Heart right ventricle (tissue), 16 donors: ENCODE measurements around the gene MTMR10. TPM values are rescaled to one million over a fixed set of nuclear protein-coding genes. Genes with fewer than 3 reads are reported as not detected.

ENCODE experiments used
- ATAC-seq, 8 donors: fragments of 200-7000 bp; cut with Tn5 transposase; one replicate each; pipeline ENCODE4 v1.9.1; 2020; ENCODE audit warnings: mild to moderate bottlenecking in 8 of 8, moderate library complexity in 8 of 8, moderate number of reproducible peaks in 1 of 8
- DNase-seq, 2 donors: peaks; one replicate each; pipeline ENCODE4 v3.0.0-alpha.2; 2020
- H3K27ac ChIP-seq, 10 donors: fragments of 200-600 bp; sonication (generic) in 2 of 10; one replicate each; pipeline versions ENCODE4 v1.5.0 to v1.8.0; 2020 to 2022; ENCODE audit warnings: mild to moderate bottlenecking in 3 of 10
- H3K27me3 ChIP-seq, 7 donors: fragments of 200-600 bp; one replicate each; pipeline ENCODE4 v1.8.0; 2021 to 2022; ENCODE audit warnings: mild to moderate bottlenecking in 2 of 7
- H3K36me3 ChIP-seq, 9 donors: fragments of 200-600 bp; sonication (generic) in 1 of 9; one replicate each; pipeline versions ENCODE4 v1.5.0 to v1.8.0; 2020 to 2022; ENCODE audit warnings: mild to moderate bottlenecking in 2 of 9
- H3K4me1 ChIP-seq, 9 donors: fragments of 200-600 bp; sonication (generic) in 1 of 9; one replicate each; pipeline versions ENCODE4 v1.5.0 to v1.8.0; 2020 to 2022; ENCODE audit warnings: mild to moderate bottlenecking in 4 of 9
- H3K4me3 ChIP-seq, 10 donors: fragments of 200-600 bp; sonication (generic) in 2 of 10; one replicate each; pipeline versions ENCODE4 v1.5.0 to v1.8.0; 2020 to 2022; ENCODE audit warnings: mild to moderate bottlenecking in 7 of 10, moderate library complexity in 2 of 10
- H3K9me3 ChIP-seq, 11 donors: fragments of 200-600 bp in 10 of 11; sonication (generic) in 2 of 11; one replicate each; pipeline versions ENCODE4 v1.5.0 to v1.8.0; 2013 to 2022; ENCODE audit warnings: mild to moderate bottlenecking in 2 of 11, control low read depth in 1 of 11, moderate library complexity in 1 of 11
- WGBS, 2 donors: extraction: QIAGEN DNeasy Blood & Tissue Kit; methylation state at CpG; one replicate each; pipeline ENCODE4 v1.1.7; 2013; ENCODE audit warnings: inconsistent platforms in 1 of 2; 5-methylcytosine and 5-hydroxymethylcytosine counted together
- intact Hi-C, 10 donors: fragments of 100-400 bp; cut with DNase I; formaldehyde crosslinking; loops; one replicate each; pipeline versions ENCODE4 v1.11.1 to v1.14.2; 2022
- polyA plus RNA-seq, 2 donors: library from polyadenylated mRNA; stranded (reverse); fragments of 200-250 nt; gene quantifications; one replicate each; pipeline ENCODE4 v1.2.3, GENCODE V29; 2013
- total RNA-seq, 10 donors: library from RNA; stranded (reverse); fragmentation: NEBNext Ultra II Directional in 3 of 10; extraction: Animal tissue kit (Norgen Biotek cat#: 25700) in 3 of 10; gene quantifications; one replicate each; pipeline versions ENCODE4 v1.2.1 to v1.2.4, GENCODE V29; 2021 to 2023
- TF ChIP-seq, protein P1 (sequence below), 9 donors: fragments of 200-600 bp; sonication (generic) in 2 of 9; IDR thresholded peaks; one replicate each; pipeline versions ENCODE4 v1.5.0 to v1.8.0; 2021 to 2022; ENCODE audit warnings: antibody characterized with exemption in 9 of 9, mild to moderate bottlenecking in 5 of 9, moderate library complexity in 1 of 9
- donor health status: Arrhythmogenic right ventricular cardiomyopathy.
- donor health status: ischemic (EF 13 %, LVEDD 7.1; RV severe dilation, severe dysfunction).
- donor health status: healthy with polysubstance abuse.
- donor health status: DM: no; HTN: yes; CAD: no.
- donor health status: DM: no; HTN: no; CAD: no.
- donor health status: ischemic (EF 25% LVEDD 6.9; RV normal size, moderate dysfunction).
- donor health status: ischemic (EF 25% LVEDD 5.7; RV mildly dilated, moderate dysfunction).
- donor health status: healthy.
- donor health status: DM: yes; HTN: yes; CAD: no.
- donor health status: Ischemic cardiomyopathy.
- donor health status: ischemic (EF 35%, LVEDD 5.7; RV mildly dilated, moderate dysfunction).
- donor health status: nonischemic (EF 11% LVEDD 7.7; RV severe dilation, severe dysfunction).
- donor health status: DM: yes; HTN: yes; CAD: no.
- donor health status: PGD.
- donor health status: ischemic (EF 29% LVEDD 5.4; RV normal size, mild dysfunction).
- donor health status: nonischemic (EF 23%, LVEDD 6.1; RV moderate dilation, normal function).

The MTMR10 gene
- total and polyA plus RNA-seq, 12 donors = 9.4 to 50.1 (median 29.2) TPM

DNA sequence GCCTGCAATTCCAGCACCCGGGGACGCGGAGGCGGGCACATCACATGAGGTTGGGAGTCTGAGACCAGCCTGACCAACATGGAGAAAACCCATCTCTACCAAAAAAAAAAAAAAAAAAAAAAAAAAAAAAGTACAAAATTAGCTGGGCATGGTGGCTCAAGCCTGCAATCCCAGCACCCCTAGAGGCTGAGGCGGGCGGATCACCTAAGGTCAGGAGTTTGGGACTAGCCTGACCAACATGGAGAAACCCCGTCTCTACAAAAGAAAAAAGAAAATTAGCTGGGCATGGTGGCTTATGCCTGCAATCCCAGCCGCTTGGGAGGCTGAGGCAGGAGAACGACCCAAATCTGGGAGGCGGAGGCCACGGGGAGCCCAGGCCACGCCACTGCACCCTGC, 95.2 kb downstream of the MTMR10 start:
- Histone ChIP-seq H3K4me1 (no peaks in the 10 kb centered on the region), H3K4me3 (no peak overlapping the region), H3K27ac (no peak overlapping the region), H3K36me3 (no peaks in the 10 kb centered on the region), H3K27me3 (no peaks in the 10 kb centered on the region), H3K9me3 (no peaks in the 10 kb centered on the region)
- 87 to 90% methylated on average over 11 to 12 of the region's 12 CpGs for WGBS, 2 donors
- DNase-seq = no peak
- intact Hi-C loops = loop anchor here in 1 of 10 donors (10.0 kb wide), 1 partner anchor 229 kb away; no protein-coding TSS in a partner anchor
- ATAC-seq = no peak
- TF ChIP-seq, protein P1, sequence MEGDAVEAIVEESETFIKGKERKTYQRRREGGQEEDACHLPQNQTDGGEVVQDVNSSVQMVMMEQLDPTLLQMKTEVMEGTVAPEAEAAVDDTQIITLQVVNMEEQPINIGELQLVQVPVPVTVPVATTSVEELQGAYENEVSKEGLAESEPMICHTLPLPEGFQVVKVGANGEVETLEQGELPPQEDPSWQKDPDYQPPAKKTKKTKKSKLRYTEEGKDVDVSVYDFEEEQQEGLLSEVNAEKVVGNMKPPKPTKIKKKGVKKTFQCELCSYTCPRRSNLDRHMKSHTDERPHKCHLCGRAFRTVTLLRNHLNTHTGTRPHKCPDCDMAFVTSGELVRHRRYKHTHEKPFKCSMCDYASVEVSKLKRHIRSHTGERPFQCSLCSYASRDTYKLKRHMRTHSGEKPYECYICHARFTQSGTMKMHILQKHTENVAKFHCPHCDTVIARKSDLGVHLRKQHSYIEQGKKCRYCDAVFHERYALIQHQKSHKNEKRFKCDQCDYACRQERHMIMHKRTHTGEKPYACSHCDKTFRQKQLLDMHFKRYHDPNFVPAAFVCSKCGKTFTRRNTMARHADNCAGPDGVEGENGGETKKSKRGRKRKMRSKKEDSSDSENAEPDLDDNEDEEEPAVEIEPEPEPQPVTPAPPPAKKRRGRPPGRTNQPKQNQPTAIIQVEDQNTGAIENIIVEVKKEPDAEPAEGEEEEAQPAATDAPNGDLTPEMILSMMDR (IDR thresholded peaks at IDR 0.05) = no peak

DNA sequence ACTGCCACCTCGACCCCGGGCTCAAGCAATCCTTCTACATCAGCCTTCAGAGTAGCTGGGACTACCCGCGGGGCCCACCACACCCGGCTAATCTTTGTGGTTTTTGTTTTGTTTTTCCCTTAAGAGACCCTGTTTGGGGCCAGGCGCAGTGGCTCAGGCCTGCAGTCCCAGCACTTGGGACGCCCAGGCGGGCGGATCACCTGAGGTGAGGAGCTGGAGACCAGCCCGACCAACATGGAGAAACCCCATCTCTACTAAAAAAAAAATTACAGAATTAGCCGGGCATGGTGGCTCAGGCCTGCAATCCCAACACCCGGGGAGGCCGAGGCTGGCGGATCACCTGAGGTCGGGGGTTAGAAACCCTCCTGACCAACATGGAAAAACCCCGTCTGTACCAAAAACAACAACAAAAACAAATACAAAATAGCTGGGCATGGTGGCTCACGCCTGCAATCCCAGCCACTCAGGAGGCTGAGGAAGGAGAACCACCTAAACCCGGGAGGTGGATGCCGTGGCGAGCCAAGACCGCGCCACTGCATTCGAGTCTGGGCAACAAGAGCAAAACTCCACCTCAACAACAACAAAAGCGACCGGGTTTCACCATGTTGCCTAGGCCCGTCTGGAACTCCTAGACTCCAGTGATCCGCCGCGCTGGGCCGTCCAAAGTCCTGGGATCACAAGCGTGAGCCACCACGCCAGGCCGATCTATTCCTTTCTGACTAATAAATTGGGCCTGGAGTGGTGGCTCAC, 95.8 kb downstream of the MTMR10 start:
- 91 to 92% methylated on average over 33 of the region's 33 CpGs for WGBS, 2 donors
- Histone ChIP-seq H3K4me1 (no peaks in the 10 kb centered on the region), H3K27me3 (no peaks in the 10 kb centered on the region), H3K27ac (no peak overlapping the region), H3K36me3 (no peaks in the 10 kb centered on the region), H3K9me3 (no peaks in the 10 kb centered on the region), H3K4me3 (no peak overlapping the region)
- intact Hi-C loops = loop anchor here in 1 of 10 donors (10.0 kb wide), 1 partner anchor 229 kb away; no protein-coding TSS in a partner anchor
- ATAC-seq = no peak
- no peak for DNase-seq
- TF ChIP-seq, protein P1 (IDR thresholded peaks at IDR 0.05) = no peak

DNA sequence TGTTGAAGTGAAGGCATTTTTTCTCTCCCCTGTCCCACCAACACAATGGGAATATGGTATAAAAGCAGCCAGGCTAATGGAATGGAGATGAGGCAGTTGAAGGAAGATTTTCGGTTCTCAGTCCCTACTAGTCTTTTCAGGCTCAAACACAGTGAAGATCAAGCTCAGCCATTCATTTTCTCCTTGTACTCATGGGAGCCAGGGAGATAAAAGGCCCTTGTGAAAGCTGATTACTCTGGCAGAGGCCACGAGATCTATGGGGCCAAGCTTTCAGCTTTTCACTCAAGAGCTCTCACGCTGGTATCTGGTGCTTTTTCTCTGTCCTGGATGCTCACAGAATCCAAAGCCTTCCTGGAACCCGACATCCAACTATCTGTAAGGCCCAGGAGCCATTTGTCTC, 102.2 kb downstream of the MTMR10 start:
- no peaks in the 10 kb centered on the region for H3K36me3 ChIP-seq
- H3K4me1 ChIP-seq = no peaks in the 10 kb centered on the region
- TF ChIP-seq, protein P1 (IDR thresholded peaks at IDR 0.05) = no peak
- intact Hi-C loops = no loop called here
- WGBS, 2 donors = 32 to 45% methylated on average over 4 of the region's 4 CpGs
- ATAC-seq (no peak), DNase-seq (no peak)
- H3K4me3 ChIP-seq = no peak overlapping the region
- no peaks in the 10 kb centered on the region for H3K9me3 ChIP-seq
- no peaks in the 10 kb centered on the region for H3K27me3 ChIP-seq
- no peak overlapping the region for H3K27ac ChIP-seq

Other genes with a start within 250 kb of the MTMR10 start
- 10 to 100 TPM in 9 of 10 donors, 1 to 10 TPM in 1; 8.2 to 28.0 (median 16.9) TPM for gene FAN1, start 87.7 kb downstream of the MTMR10 start, total RNA-seq
- 10 to 100 TPM in 1 of 2 donors, 1 to 10 TPM in 1; 8.2 to 14.4 TPM for gene FAN1, start 87.7 kb downstream of the MTMR10 start, polyA plus RNA-seq
- gene TRPM1, start 110.1 kb upstream of the MTMR10 start, total RNA-seq = not detected
- gene TRPM1, start 110.1 kb upstream of the MTMR10 start, polyA plus RNA-seq = under 1 TPM in 1 of 2 donors, not detected in 1; 0.06 TPM